Transverse colon (tissue), 4 donors: ENCODE measurements around the gene PPFIBP2. TPM values are rescaled to one million over a fixed set of nuclear protein-coding genes. Genes with fewer than 3 reads are reported as not detected.

Experiments
- DNase-seq: peaks from one replicate; pipeline ENCODE4 v3.0.0-alpha.2; 2019
- H3K27ac ChIP-seq, 4 donors: fragments of 200-600 bp; sonication (generic); 2 replicates each; pipeline ENCODE4 v1.5.1; 2016 to 2018; ENCODE audit warnings: inconsistent platforms in 4 of 4
- H3K27me3 ChIP-seq: fragments of 200-600 bp; sonication (generic); 2 replicates; pipeline ENCODE4 v1.5.1; 2017; ENCODE audit warnings: inconsistent platforms
- H3K36me3 ChIP-seq, 4 donors: fragments of 200-600 bp; sonication (generic); 2 replicates each; pipeline ENCODE4 v1.5.1; 2017 to 2019; ENCODE audit warnings: inconsistent platforms in 4 of 4
- H3K4me1 ChIP-seq, 4 donors: fragments of 200-600 bp; sonication (generic); 2 replicates each; pipeline ENCODE4 v1.5.1; 2017 to 2020; ENCODE audit warnings: inconsistent platforms in 4 of 4
- H3K4me3 ChIP-seq, 4 donors: fragments of 200-600 bp; sonication (generic); 1 replicate in 1 of 4; 2 replicates in 3 of 4; pipeline versions ENCODE4 v1.5.1 to v1.6.1; 2017 to 2019; ENCODE audit warnings: inconsistent platforms in 4 of 4
- H3K9me3 ChIP-seq, 2 donors: fragments of 200-600 bp; sonication (generic); 2 replicates each; pipeline ENCODE4 v1.5.1; 2017 to 2019; ENCODE audit warnings: inconsistent platforms in 2 of 2
- CTCF ChIP-seq, 5 experiments: fragments of 200-600 bp in 3 of 5; fragments of 450-650 bp in 2 of 5; sonication (generic) in 3 of 5; IDR thresholded peaks; 1 replicate in 2 of 5; 2 replicates in 3 of 5; pipeline ENCODE4 v1.5.1; 2016 to 2017; ENCODE audit warnings: antibody characterized with exemption in 5 of 5, inconsistent platforms in 3 of 5, mild to moderate bottlenecking in 2 of 5, moderate library complexity in 1 of 5
- EP300 ChIP-seq: sonication (generic); formaldehyde crosslinking; IDR thresholded peaks from one replicate; pipeline ENCODE4 v1.6.1; 2017; ENCODE audit warnings: antibody characterized with exemption, low read depth
- POLR2A ChIP-seq: fragments of 450-650 bp; IDR thresholded peaks from one replicate; pipeline ENCODE4 v1.6.1; 2016; ENCODE audit warnings: antibody characterized with exemption, mild to moderate bottlenecking, moderate library complexity
- POLR2AphosphoS5 ChIP-seq, 3 donors: sonication (generic); formaldehyde crosslinking; IDR thresholded peaks; one replicate each; pipeline ENCODE4 v1.6.1; 2016; ENCODE audit warnings: antibody characterized with exemption in 3 of 3
- WGBS, 2 donors: methylation state at CpG; one replicate each; pipeline ENCODE4 v1.1.5; 2018; ENCODE audit warnings: low coverage in 1 of 2; 5-methylcytosine and 5-hydroxymethylcytosine counted together
- in situ Hi-C, 4 donors: fragments of 200-750 bp; cut with MboI; loops; one replicate each; pipeline versions ENCODE4 v1.15.0 to v1.15.1; 2017; ENCODE audit warnings: low sequenced_read_pairs in 3 of 4, low pct_ligation_motif_present in 1 of 4, low pct_unique_long_range_greater_than_20kb in 1 of 4
- intact Hi-C: fragments of 100-400 bp; cut with DNase I; formaldehyde crosslinking; loops from one replicate; pipeline ENCODE4 v1.15.1; 2023; ENCODE audit warnings: low total_unique reads
- total RNA-seq, 4 donors: library from RNA; depleted of rRNA; stranded (reverse); fragments of >200 nt; gene quantifications; one replicate each; pipeline ENCODE4 v1.1.0, GENCODE V29; 2016

PPFIBP2 gene
- total RNA-seq, 4 donors from 2014 or later, result 36.0 to 257 (median 83.3) TPM

GRCh38 chr11:7498193-7498592 lies 15.6 kb upstream of the PPFIBP2 start:
- intact Hi-C loops (no loop called here), in situ Hi-C loops (no loop called here)
- H3K36me3 ChIP-seq, result no peaks in the 10 kb centered on the region
- DNase-seq, result no peak
- no peak overlapping the region for H3K4me3 ChIP-seq
- 75% methylated on average over 4 of the region's 4 CpGs; no CpG with 5 or more reads in 1 of the 2 donors for WGBS, 2 donors
- no peak overlapping the region for H3K27ac ChIP-seq
- no peaks in the 10 kb centered on the region for H3K27me3 ChIP-seq
- no peak for TF ChIP-seq POLR2A
- H3K9me3 ChIP-seq, result no peaks in the 10 kb centered on the region
- H3K4me1 ChIP-seq, result no peaks in the 10 kb centered on the region

- no peaks in the 10 kb centered on the region for H3K4me1 ChIP-seq
- no peaks in the 10 kb centered on the region for H3K9me3 ChIP-seq
- no peaks in the 10 kb centered on the region for H3K36me3 ChIP-seq
- no peak overlapping the region for H3K4me3 ChIP-seq
- intact Hi-C loops, result no loop called here
- no peak for TF ChIP-seq POLR2AphosphoS5 (IDR thresholded peaks at IDR 0.05)
- no peak for TF ChIP-seq CTCF (IDR thresholded peaks at IDR 0.05)
- TF ChIP-seq EP300, result no peak
- no peak for TF ChIP-seq POLR2A
- DNase-seq, result no peak
- no peaks in the 10 kb centered on the region for H3K27me3 ChIP-seq
- no peak overlapping the region for H3K27ac ChIP-seq
- 97 to 100% methylated on average over 1 of the region's 1 CpG for WGBS, 2 donors
- in situ Hi-C loops, result no loop called here
Observed at GRCh38 chr11:7499081-7499480, 14.7 kb upstream of the PPFIBP2 start.

- DNase-seq, result no peak
- no peak overlapping the region for H3K4me3 ChIP-seq
- 91 to 100% methylated on average over 3 of the region's 3 CpGs for WGBS, 2 donors
- intact Hi-C loops, result no loop called here
- H3K9me3 ChIP-seq, result no peaks in the 10 kb centered on the region
- H3K4me1 ChIP-seq, result no peaks in the 10 kb centered on the region
- no peak overlapping the region for H3K27ac ChIP-seq
- in situ Hi-C loops, result no loop called here
- H3K27me3 ChIP-seq, result no peaks in the 10 kb centered on the region
- TF ChIP-seq POLR2A, result no peak
- no peak for TF ChIP-seq CTCF (IDR thresholded peaks at IDR 0.05)
- no peak for TF ChIP-seq EP300
- TF ChIP-seq POLR2AphosphoS5 (IDR thresholded peaks at IDR 0.05), result no peak
- H3K36me3 ChIP-seq, result no peaks in the 10 kb centered on the region
Observed at GRCh38 chr11:7500251-7500650, 13.5 kb upstream of the PPFIBP2 start.

GRCh38 chr11:7501251-7501650 lies 12.5 kb upstream of the PPFIBP2 start:
- in situ Hi-C loops (no loop called here), intact Hi-C loops (no loop called here)
- TF ChIP-seq CTCF (IDR thresholded peaks at IDR 0.05) (no peak), POLR2AphosphoS5 (IDR thresholded peaks at IDR 0.05) (no peak), EP300 (no peak), POLR2A (no peak)
- no peak for DNase-seq
- WGBS, 2 donors, result 90% methylated on average over 3 of the region's 3 CpGs; no CpG with 5 or more reads in 1 of the 2 donors
- Histone ChIP-seq H3K4me1 (no peaks in the 10 kb centered on the region), H3K4me3 (no peak overlapping the region), H3K27me3 (no peaks in the 10 kb centered on the region), H3K9me3 (no peaks in the 10 kb centered on the region), H3K36me3 (no peaks in the 10 kb centered on the region), H3K27ac (no peak overlapping the region)

GRCh38 chr11:7501894-7502293 lies 11.9 kb upstream of the PPFIBP2 start:
- WGBS, 2 donors, result 74 to 90% methylated on average over 4 of the region's 4 CpGs
- Histone ChIP-seq H3K27ac (no peak overlapping the region), H3K4me3 (no peak overlapping the region), H3K4me1 (no peaks in the 10 kb centered on the region), H3K9me3 (no peaks in the 10 kb centered on the region), H3K27me3 (no peaks in the 10 kb centered on the region), H3K36me3 (no peaks in the 10 kb centered on the region)
- in situ Hi-C loops, result no loop called here
- no peak for TF ChIP-seq POLR2A
- no peak for TF ChIP-seq POLR2AphosphoS5 (IDR thresholded peaks at IDR 0.05)
- no peak for TF ChIP-seq EP300
- no peak for TF ChIP-seq CTCF (IDR thresholded peaks at IDR 0.05)
- intact Hi-C loops, result no loop called here
- no peak for DNase-seq
